Measurements from ENCODE around the gene TTC23. TPM values are rescaled to one million over a fixed set of nuclear protein-coding genes. Genes with fewer than 3 reads are reported as not detected.

TTC23 gene
- polyA plus RNA-seq, 1 donor (not counting 4 experiments of a cell fraction or from before 2014, with no cell fraction given) = 6.7 TPM

- no peak overlapping the region for H3K9ac ChIP-seq (ENCODE audit: control insufficient read depth, extremely low read depth, insufficient read depth, low read length)
- H3K27me3 ChIP-seq (ENCODE audit: control insufficient read depth, extremely low read depth, insufficient read depth, low read length) = no peaks in the 10 kb centered on the region
- dilution Hi-C loops (cut with MboI; ENCODE audit: extremely low pct_ligation_motif_present, low sequenced_read_pairs) = no loop called here
Measured at GRCh38 chr15:99181545-99181971, 67.8 kb downstream of the TTC23 start.

DNA sequence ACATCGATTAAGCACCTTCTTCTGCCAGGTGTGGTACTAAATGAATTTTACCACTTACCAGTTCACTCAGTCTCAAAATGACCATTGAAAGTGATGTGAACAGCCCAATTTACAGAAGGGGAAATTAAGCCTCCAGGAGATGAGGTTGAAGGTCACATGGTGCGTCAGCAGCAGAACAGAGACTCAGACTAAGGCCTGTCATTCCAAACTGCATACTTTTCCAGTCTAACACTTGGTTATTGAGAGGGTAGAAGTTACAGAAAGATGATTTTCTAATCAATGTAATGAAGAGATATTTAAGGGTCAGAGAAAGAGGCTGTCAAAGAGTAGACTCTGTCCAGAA, 68.4 kb downstream of the TTC23 start:
- Histone ChIP-seq H3K27ac (ENCODE audit: control insufficient read depth, insufficient read depth, low read length) (no peak overlapping the region), H3K9me3 (ENCODE audit: control insufficient read depth, low read depth, low read length) (no peaks in the 10 kb centered on the region), H2AFZ (ENCODE audit: control insufficient read depth, low read length) (no peak overlapping the region), H3K4me2 (ENCODE audit: control insufficient read depth, extremely low read depth, insufficient read depth, low read depth, low read length) (no peak overlapping the region), H3K9me1 (ENCODE audit: control insufficient read depth, extremely low read depth, insufficient read depth, low read length) (no peaks in the 10 kb centered on the region), H3K36me3 (ENCODE audit: control insufficient read depth in 2 of 2, extremely low read depth in 1 of 2, insufficient read depth in 2 of 2, low read length in 2 of 2) (peaks cover 0 to 6% of the 10 kb centered on the region in 2 experiments), H3K79me2 (ENCODE audit: control insufficient read depth, insufficient read depth, low read length) (no peaks in the 10 kb centered on the region), H3K27me3 (ENCODE audit: control insufficient read depth, extremely low read depth, insufficient read depth, low read length) (no peaks in the 10 kb centered on the region), H3K4me3 (ENCODE audit: control insufficient read depth in 2 of 3, extremely low read depth in 1 of 3, insufficient read depth in 2 of 3, low read depth in 1 of 3, low read length in 3 of 3) (no peak overlapping the region), H4K20me1 (ENCODE audit: control insufficient read depth, extremely low read depth, insufficient read depth, low read length) (no peaks in the 10 kb centered on the region), H3K4me1 (ENCODE audit: control insufficient read depth, extremely low read depth, insufficient read depth, low read length) (no peaks in the 10 kb centered on the region), H3K9ac (ENCODE audit: control insufficient read depth, extremely low read depth, insufficient read depth, low read length) (no peak overlapping the region)
- dilution Hi-C loops (cut with MboI; ENCODE audit: extremely low pct_ligation_motif_present, low sequenced_read_pairs) = no loop called here
- FAIRE-seq (no peak), DNase-seq (ENCODE audit: low read depth, low spot score) (no peak)
- TF ChIP-seq CTCF (optimal IDR thresholded peaks at IDR 0.05 in 1 of 3, IDR thresholded peaks at IDR 0.05 in 1 of 3, conservative IDR thresholded peaks at IDR 0.05 in 1 of 3; ENCODE audit: extremely low read depth in 1 of 3, insufficient read depth in 2 of 3, low read length in 3 of 3) (no peak), EZH2 (IDR thresholded peaks at IDR 0.05; ENCODE audit: low read length) (no peak)

More at GRCh38 chr15:99181545-99181971, 67.8 kb downstream of the TTC23 start:
- no peaks in the 10 kb centered on the region for H3K79me2 ChIP-seq (ENCODE audit: control insufficient read depth, insufficient read depth, low read length)
- H3K9me1 ChIP-seq (ENCODE audit: control insufficient read depth, extremely low read depth, insufficient read depth, low read length) = no peaks in the 10 kb centered on the region
- no peaks in the 10 kb centered on the region for H3K4me1 ChIP-seq (ENCODE audit: control insufficient read depth, extremely low read depth, insufficient read depth, low read length)
- DNase-seq (ENCODE audit: low read depth, low spot score) (no peak), FAIRE-seq (no peak)
- no peaks in the 10 kb centered on the region for H3K9me3 ChIP-seq (ENCODE audit: control insufficient read depth, low read depth, low read length)
- no peak overlapping the region for H2AFZ ChIP-seq (ENCODE audit: control insufficient read depth, low read length)
- H3K36me3 ChIP-seq (ENCODE audit: control insufficient read depth in 2 of 2, extremely low read depth in 1 of 2, insufficient read depth in 2 of 2, low read length in 2 of 2) = peaks cover 0 to 6% of the 10 kb centered on the region in 2 experiments
- H3K4me2 ChIP-seq (ENCODE audit: control insufficient read depth, extremely low read depth, insufficient read depth, low read depth, low read length) = no peak overlapping the region
- no peaks in the 10 kb centered on the region for H4K20me1 ChIP-seq (ENCODE audit: control insufficient read depth, extremely low read depth, insufficient read depth, low read length)
- TF ChIP-seq CTCF (optimal IDR thresholded peaks at IDR 0.05 in 1 of 3, IDR thresholded peaks at IDR 0.05 in 1 of 3, conservative IDR thresholded peaks at IDR 0.05 in 1 of 3; ENCODE audit: extremely low read depth in 1 of 3, insufficient read depth in 2 of 3, low read length in 3 of 3) = no peak
- no peak for TF ChIP-seq EZH2 (IDR thresholded peaks at IDR 0.05; ENCODE audit: low read length)
- no peak overlapping the region for H3K27ac ChIP-seq (ENCODE audit: control insufficient read depth, insufficient read depth, low read length)
- H3K4me3 ChIP-seq (ENCODE audit: control insufficient read depth in 2 of 3, extremely low read depth in 1 of 3, insufficient read depth in 2 of 3, low read depth in 1 of 3, low read length in 3 of 3) = no peak overlapping the region
